GM12864 (cell line): ENCODE data around the gene SPNS2.

Experiments
- DNase-seq: peaks from one replicate; pipeline ENCODE4 v3.0.0-alpha.2; 2011; ENCODE audit warnings: low read depth
- H3K4me3 ChIP-seq: 2 replicates; pipeline ENCODE4 v1.5.1; 2011; ENCODE audit warnings: mild to moderate bottlenecking, low read depth, low read length, control low read depth
- TF ChIP-seq, protein P1 (sequence below): IDR thresholded peaks from 2 replicates; pipeline ENCODE4 v1.5.1; 2011; ENCODE audit warnings: low read depth, mild to moderate bottlenecking, moderate library complexity, low read length, control low read depth, inconsistent platforms; ENCODE audit errors: missing control alignments

The SPNS2 gene

DNA sequence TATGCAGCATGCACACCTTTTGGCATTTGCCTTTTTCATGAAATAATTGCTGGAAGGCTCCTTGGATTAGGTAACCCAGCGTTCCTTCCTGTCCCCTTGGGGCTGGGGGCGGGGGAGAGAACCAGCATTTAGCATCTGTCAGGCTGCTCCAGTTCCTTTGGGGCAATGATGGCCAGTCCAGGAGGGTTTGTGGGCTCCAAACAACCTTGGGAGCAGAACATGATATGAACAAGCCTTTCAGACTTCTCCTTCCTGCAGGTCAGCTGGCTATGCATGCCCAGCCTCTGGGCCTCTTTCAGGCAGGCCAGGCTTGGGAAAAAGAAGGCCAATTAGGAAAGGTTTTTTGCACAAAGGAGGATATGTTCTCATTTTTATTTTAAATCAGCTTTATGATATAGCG, 84.5 kb downstream of the SPNS2 start:
- no peak for DNase-seq
- TF ChIP-seq, protein P1, sequence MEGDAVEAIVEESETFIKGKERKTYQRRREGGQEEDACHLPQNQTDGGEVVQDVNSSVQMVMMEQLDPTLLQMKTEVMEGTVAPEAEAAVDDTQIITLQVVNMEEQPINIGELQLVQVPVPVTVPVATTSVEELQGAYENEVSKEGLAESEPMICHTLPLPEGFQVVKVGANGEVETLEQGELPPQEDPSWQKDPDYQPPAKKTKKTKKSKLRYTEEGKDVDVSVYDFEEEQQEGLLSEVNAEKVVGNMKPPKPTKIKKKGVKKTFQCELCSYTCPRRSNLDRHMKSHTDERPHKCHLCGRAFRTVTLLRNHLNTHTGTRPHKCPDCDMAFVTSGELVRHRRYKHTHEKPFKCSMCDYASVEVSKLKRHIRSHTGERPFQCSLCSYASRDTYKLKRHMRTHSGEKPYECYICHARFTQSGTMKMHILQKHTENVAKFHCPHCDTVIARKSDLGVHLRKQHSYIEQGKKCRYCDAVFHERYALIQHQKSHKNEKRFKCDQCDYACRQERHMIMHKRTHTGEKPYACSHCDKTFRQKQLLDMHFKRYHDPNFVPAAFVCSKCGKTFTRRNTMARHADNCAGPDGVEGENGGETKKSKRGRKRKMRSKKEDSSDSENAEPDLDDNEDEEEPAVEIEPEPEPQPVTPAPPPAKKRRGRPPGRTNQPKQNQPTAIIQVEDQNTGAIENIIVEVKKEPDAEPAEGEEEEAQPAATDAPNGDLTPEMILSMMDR: no peak
- no peak overlapping the region for H3K4me3 ChIP-seq

DNA sequence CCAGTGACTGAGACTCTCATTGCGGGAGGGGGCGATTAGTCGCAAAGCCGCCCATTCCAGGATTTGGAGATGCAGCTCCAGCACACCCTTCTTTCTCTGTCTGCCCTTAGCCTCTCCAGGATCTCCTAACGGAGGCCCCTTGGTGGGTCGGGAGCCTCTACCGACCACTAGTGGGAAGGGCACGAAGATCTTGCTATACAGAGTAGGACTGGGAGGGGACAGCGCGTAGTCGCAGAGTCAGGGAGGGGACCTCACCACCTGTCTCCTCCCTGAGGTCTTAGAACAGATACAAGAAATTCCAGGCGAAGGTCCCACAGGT, 85.1 kb downstream of the SPNS2 start:
- TF ChIP-seq, protein P1: no peak
- no peak for DNase-seq
- H3K4me3 ChIP-seq: no peak overlapping the region

DNA sequence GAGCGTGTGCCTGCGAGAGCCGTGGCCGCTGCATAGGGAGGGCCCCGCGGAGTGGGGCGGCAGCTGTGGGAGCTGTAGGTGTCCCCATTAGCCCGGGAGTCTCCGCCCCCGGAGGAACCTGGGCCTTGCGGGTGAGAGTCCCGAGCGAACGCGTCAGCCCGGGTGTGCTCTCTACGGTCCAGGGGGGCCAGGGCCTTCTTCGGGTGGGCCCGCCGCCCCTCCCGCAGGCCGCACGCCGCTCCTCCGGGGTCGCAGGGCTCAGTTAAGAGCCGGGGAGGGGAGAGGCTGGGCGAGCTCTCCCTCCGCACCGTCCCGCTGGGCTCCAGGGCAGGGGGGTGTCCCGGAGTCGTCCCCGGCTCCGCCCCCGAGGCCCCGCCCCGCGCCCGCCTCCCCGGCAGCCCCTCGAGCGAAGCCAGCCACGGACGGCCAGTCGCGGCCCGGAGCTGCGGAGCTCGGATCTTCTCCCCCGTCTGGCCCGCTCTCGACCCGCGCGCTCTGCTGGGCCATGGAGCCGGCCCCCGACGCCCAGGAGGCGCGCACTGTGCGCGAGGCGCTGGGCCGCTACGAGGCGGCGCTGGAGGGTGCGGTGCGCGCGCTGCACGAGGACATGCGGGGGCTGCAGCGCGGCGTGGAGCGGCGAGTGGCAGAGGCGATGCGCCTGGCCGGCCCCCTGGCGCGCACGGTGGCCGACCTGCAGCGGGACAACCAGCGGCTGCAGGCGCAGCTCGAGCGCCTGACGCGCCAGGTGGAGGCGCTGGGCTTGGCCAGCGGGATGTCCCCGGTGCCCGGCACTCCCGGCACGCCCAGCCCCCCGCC, 85.6 kb downstream of the SPNS2 start, which contains the start of gene SMTNL2:
Gene SMTNL2, plus strand, starts transcription at position 429 of the 816 bp plus-strand sequence. Its CDS starts 77 bp downstream, at position 506.
- H3K4me3 ChIP-seq: no peak within 1 kb of the TSS
- TF ChIP-seq, protein P1: no peak
- DNase-seq: no peak

DNA sequence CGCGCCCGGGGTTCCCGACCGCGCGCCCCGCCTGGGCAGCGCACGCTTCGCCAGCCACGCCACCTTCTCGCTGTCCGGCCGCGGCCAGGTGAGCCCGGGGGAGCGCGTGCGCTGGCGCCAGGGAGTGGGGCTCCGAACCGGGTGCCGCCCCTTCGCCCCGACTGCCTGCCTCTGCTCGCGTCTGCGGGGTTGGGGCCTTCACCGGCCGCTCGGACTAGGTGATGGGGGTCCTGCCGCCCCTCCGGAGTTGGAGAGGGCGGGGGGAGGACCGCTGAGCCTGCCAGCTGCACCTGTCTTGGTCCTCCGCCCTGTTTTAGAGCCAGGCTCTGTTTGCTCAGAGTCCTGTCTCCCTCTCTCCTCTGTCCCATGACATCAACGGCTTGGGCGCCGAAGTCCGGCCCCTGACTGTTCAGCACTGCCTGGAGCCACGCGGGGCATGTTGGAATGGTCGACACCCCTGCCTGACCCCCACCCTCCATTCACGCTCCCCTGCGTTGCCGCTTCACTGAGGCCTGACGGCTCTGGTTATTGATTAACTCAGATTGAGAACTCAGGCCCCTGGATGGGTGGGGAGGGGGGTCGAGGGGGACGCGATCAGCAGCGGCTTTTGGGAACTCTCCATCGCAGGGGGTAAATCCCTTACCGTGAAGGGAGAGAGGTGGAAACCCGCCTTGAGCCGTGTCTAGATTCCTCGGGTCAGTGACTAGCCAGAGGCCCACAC, 86.4 kb downstream of the SPNS2 start:
- no peak overlapping the region for H3K4me3 ChIP-seq
- TF ChIP-seq, protein P1: no peak
- no peak for DNase-seq

DNA sequence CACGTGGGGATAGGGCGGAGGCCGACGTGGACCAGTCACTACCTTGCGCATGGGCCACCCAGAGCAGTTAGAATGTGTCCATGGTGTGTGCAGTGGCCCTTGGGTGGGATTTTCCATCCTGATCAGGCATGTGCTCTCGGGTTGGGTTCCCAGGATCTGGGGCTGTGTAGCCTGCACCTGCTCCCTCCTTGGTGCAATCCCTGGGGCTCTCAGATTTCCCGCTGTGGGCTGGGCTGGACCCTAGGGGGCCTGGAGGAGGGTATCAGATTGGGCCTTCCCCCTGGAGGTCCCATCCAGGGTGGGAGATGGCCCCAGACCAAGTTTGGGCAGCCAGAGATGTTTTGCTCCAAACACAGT, 86.9 kb downstream of the SPNS2 start:
- TF ChIP-seq, protein P1: no peak
- DNase-seq: no peak
- no peak overlapping the region for H3K4me3 ChIP-seq

DNA sequence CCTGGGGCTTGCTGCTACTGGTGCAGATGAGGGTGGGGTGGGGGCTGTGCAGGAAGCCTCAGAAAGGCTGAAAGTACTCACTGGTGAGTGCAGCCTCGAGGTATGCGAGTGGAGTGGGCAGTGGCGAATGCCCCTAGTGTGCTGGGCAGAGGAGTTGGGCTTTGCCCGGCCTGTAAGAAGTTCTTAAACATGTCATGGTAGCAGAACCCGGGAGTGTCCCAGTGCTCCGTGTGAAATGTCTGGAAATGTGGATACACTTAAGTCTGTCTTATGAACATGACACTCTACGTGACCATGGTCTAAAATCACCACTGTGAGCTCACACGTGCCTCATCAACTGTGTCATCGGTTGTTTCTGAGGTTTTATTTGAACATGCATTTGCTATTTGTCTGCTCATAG, 87.4 kb downstream of the SPNS2 start:
- no peak overlapping the region for H3K4me3 ChIP-seq
- no peak for DNase-seq

More for the DNA sequence above, 87.4 kb downstream of the SPNS2 start:
- TF ChIP-seq, protein P1: no peak
